Measurements from ENCODE around the gene SLC9C1. TPM values are rescaled to one million over a fixed set of nuclear protein-coding genes. Genes with fewer than 3 reads are reported as not detected.

The SLC9C1 gene
- total and polyA plus RNA-seq, 9 of the 15 experiments (the other 6 are each of a cell fraction or from before 2014, with no cell fraction given): not detected

DNA sequence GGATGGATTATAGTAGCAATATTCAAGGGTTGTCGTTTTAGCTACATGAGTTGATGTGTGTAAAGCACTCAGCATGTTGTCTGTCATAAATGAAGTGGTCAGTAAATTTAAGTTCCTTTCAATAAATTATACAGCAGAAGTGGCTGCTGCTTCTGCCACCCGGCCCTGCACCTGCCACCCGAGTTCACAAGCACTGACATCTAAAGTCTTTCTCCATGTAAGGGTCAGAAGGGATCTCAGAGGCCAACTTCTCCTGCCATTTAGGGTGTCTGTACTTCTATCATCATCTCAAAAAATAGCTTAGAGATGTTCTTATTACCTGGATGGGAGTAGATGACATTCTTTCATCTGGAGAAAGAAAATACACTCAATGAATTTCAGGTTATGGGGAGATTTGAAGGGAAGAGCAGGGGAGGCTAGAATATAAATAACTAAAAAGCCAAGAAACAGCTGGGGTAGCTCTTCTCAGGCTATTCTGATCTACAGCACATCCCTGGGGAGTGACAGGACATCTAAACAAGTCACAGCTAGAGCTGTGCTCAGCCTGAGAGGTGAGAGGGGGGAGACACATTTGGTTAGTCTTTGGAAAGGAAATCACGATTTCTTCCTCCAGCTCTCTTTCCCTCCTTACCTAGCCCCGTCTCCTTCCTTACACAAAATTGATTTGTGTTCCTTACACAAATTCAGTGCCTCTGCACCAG is 169.0 kb downstream of the SLC9C1 start (continued):
- TF ChIP-seq NUFIP1 (IDR thresholded peaks at IDR 0.05; ENCODE audit: partially characterized antibody) (no peak), PYGO2 (tag; IDR thresholded peaks at IDR 0.05) (no peak), ZNF778 (CRISPR knock-in tag; IDR thresholded peaks at IDR 0.05) (no peak), OTX1 (CRISPR knock-in tag; IDR thresholded peaks at IDR 0.05) (no peak), BCL6 (CRISPR knock-in tag; IDR thresholded peaks at IDR 0.05) (no peak), FUS (optimal IDR thresholded peaks at IDR 0.05; ENCODE audit: low read depth, low read length) (no peak)
- TF ChIP-seq, protein P1, sequence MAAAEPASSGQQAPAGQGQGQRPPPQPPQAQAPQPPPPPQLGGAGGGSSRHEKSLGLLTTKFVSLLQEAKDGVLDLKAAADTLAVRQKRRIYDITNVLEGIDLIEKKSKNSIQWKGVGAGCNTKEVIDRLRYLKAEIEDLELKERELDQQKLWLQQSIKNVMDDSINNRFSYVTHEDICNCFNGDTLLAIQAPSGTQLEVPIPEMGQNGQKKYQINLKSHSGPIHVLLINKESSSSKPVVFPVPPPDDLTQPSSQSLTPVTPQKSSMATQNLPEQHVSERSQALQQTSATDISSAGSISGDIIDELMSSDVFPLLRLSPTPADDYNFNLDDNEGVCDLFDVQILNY (CRISPR knock-in tag; IDR thresholded peaks at IDR 0.05): no peak
- TF ChIP-seq, protein P2, sequence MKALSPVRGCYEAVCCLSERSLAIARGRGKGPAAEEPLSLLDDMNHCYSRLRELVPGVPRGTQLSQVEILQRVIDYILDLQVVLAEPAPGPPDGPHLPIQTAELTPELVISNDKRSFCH (CRISPR knock-in tag; IDR thresholded peaks at IDR 0.05): no peak
- TF ChIP-seq, protein P2 (tag; IDR thresholded peaks at IDR 0.05): no peak
- TF ChIP-seq, protein P3, sequence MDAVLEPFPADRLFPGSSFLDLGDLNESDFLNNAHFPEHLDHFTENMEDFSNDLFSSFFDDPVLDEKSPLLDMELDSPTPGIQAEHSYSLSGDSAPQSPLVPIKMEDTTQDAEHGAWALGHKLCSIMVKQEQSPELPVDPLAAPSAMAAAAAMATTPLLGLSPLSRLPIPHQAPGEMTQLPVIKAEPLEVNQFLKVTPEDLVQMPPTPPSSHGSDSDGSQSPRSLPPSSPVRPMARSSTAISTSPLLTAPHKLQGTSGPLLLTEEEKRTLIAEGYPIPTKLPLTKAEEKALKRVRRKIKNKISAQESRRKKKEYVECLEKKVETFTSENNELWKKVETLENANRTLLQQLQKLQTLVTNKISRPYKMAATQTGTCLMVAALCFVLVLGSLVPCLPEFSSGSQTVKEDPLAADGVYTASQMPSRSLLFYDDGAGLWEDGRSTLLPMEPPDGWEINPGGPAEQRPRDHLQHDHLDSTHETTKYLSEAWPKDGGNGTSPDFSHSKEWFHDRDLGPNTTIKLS (IDR thresholded peaks at IDR 0.05; ENCODE audit: borderline replicate concordance, low read depth): no peak
